ENCODE measurements around the gene FSHR. TPM values are rescaled to one million over a fixed set of nuclear protein-coding genes. Genes with fewer than 3 reads are reported as not detected.

The FSHR gene
- total RNA-seq, 1 donor from 2014 or later: not detected

DNA sequence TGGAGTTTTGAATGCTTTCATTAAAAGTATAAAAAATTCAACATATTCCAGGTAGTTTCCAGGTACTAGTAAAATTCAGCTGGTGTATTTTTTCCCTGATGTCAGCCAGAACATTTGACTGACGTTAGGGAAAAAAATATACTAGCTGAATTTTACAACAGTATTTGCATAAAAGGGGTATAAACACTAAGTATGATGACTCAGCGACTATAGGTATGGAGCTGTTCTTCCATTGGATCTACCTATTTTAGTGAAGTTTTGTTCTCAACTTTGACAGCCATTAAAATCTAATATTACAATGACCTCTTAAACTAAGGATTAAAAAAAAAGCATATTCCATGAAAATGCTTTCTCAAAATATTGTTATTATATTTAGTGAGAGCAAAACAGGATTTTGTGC lies 155.9 kb downstream of the FSHR start:
- TF ChIP-seq, protein P1, sequence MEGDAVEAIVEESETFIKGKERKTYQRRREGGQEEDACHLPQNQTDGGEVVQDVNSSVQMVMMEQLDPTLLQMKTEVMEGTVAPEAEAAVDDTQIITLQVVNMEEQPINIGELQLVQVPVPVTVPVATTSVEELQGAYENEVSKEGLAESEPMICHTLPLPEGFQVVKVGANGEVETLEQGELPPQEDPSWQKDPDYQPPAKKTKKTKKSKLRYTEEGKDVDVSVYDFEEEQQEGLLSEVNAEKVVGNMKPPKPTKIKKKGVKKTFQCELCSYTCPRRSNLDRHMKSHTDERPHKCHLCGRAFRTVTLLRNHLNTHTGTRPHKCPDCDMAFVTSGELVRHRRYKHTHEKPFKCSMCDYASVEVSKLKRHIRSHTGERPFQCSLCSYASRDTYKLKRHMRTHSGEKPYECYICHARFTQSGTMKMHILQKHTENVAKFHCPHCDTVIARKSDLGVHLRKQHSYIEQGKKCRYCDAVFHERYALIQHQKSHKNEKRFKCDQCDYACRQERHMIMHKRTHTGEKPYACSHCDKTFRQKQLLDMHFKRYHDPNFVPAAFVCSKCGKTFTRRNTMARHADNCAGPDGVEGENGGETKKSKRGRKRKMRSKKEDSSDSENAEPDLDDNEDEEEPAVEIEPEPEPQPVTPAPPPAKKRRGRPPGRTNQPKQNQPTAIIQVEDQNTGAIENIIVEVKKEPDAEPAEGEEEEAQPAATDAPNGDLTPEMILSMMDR (IDR thresholded peaks at IDR 0.05; ENCODE audit: insufficient read depth, low read length, severe bottlenecking): no peak
- no peaks in the 10 kb centered on the region for H3K27me3 ChIP-seq (ENCODE audit: control insufficient read depth, insufficient read depth, low read length)
- no peak for DNase-seq (ENCODE audit: low read depth)

DNA sequence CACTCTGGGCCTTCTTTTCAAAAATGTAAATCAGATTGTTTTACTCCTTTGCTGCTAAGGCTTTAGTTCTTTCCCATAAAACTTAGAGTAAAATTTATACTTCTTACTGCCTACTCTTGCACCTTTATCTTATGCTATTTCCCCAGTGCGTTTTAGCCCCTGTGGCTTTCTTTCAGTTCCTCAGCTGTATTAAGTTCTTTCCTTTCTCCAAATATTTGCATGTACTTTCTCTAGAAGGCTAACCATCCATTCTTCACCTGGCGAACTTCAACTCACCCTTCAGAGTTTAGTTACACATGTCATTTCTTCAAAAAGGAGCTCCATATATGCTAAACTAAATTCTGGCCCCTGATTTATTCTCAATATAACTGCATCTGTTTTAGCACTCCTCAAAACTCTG lies 160.7 kb downstream of the FSHR start:
- H3K36me3 ChIP-seq (ENCODE audit: control insufficient read depth, insufficient read depth, low read length): no peaks in the 10 kb centered on the region
- FAIRE-seq (no peak), DNase-seq (ENCODE audit: low read depth) (no peak)
- TF ChIP-seq, protein P1 (IDR thresholded peaks at IDR 0.05; ENCODE audit: insufficient read depth, low read length, severe bottlenecking): no peak
- no peak overlapping the region for H3K4me3 ChIP-seq (ENCODE audit: low read depth, low read length)
- H3K27me3 ChIP-seq (ENCODE audit: control insufficient read depth, insufficient read depth, low read length): no peaks in the 10 kb centered on the region

More for the DNA sequence above, 155.9 kb downstream of the FSHR start:
- Histone ChIP-seq H3K36me3 (ENCODE audit: control insufficient read depth, insufficient read depth, low read length) (no peaks in the 10 kb centered on the region), H3K4me3 (ENCODE audit: low read depth, low read length) (no peak overlapping the region)
- no peak for FAIRE-seq

GRCh38 chr2:48991415-48992131 lies 162.7 kb downstream of the FSHR start:
- Histone ChIP-seq H3K27me3 (ENCODE audit: control insufficient read depth, insufficient read depth, low read length) (no peaks in the 10 kb centered on the region), H3K4me3 (ENCODE audit: low read depth, low read length) (no peak overlapping the region), H3K36me3 (ENCODE audit: control insufficient read depth, insufficient read depth, low read length) (no peaks in the 10 kb centered on the region)
- TF ChIP-seq, protein P1 (IDR thresholded peaks at IDR 0.05; ENCODE audit: insufficient read depth, low read length, severe bottlenecking): no peak
- DNase-seq (ENCODE audit: low read depth) (no peak), FAIRE-seq (no peak)

DNA sequence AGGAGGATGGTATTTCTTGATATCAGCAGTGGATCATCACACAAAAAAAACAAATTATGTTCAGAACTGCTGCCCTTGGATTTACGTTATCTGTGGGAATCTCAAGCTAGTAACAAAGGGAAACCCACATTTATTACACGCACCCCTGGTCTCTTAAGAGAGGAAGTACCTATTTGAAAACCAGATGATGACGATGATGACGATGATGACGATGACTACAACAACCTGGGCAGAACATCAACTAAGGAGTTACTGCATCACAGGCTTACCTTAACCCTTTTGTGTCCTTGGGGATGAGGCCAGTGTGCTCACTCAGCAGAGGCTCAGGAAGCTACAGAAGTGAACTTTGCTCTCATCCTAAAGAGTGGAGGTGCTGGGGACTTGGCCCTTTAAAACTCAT lies 169.4 kb downstream of the FSHR start:
- TF ChIP-seq, protein P1 (IDR thresholded peaks at IDR 0.05; ENCODE audit: insufficient read depth, low read length, severe bottlenecking): no peak
- H3K36me3 ChIP-seq (ENCODE audit: control insufficient read depth, insufficient read depth, low read length): no peaks in the 10 kb centered on the region
- H3K4me3 ChIP-seq (ENCODE audit: low read depth, low read length): no peak overlapping the region
- no peaks in the 10 kb centered on the region for H3K27me3 ChIP-seq (ENCODE audit: control insufficient read depth, insufficient read depth, low read length)
- no peak for FAIRE-seq
- no peak for DNase-seq (ENCODE audit: low read depth)

GRCh38 chr2:48983551-48983950 lies 170.8 kb downstream of the FSHR start:
- TF ChIP-seq, protein P1 (IDR thresholded peaks at IDR 0.05; ENCODE audit: insufficient read depth, low read length, severe bottlenecking): no peak
- Histone ChIP-seq H3K36me3 (ENCODE audit: control insufficient read depth, insufficient read depth, low read length) (no peaks in the 10 kb centered on the region), H3K27me3 (ENCODE audit: control insufficient read depth, insufficient read depth, low read length) (no peaks in the 10 kb centered on the region), H3K4me3 (ENCODE audit: low read depth, low read length) (no peak overlapping the region)
- no peak for DNase-seq (ENCODE audit: low read depth)
- FAIRE-seq: peak; percentile 55
